Activated T-helper 9 cell treated with anti-CD3 and anti-CD28 coated beads, Interleukin-2, amount 50 U/mL, for 16 hours (primary cell): ENCODE data around the gene ESPL1.

Experiments
- DNase-seq: peaks from one replicate; pipeline ENCODE4 v3.0.0-alpha.2; 2020; ENCODE audit warnings: low read depth

The ESPL1 gene

GRCh38 chr12:53267999-53268629 lies at the start of gene ESPL1:
TSS of gene ESPL1 (plus strand) at chr12:53268299. CDS start at chr12:53268767, 468 bp downstream.
- DNase-seq: peak; percentile 72

- no peak for DNase-seq
Observed at GRCh38 chr12:53218551-53219291, 49.4 kb upstream of the ESPL1 start.

GRCh38 chr12:53219292-53219955 lies 48.7 kb upstream of the ESPL1 start:
- DNase-seq: peak; percentile 64

GRCh38 chr12:53219956-53220693 lies 48.0 kb upstream of the ESPL1 start:
- DNase-seq: peak; percentile 63

GRCh38 chr12:53220694-53221202 lies 47.4 kb upstream of the ESPL1 start:
- peak; percentile 74 for DNase-seq

GRCh38 chr12:53221203-53222080 lies 46.7 kb upstream of the ESPL1 start:
- peak; percentile 37 for DNase-seq

- DNase-seq: no peak
Observed at GRCh38 chr12:53222170-53222721, 45.9 kb upstream of the ESPL1 start.

GRCh38 chr12:53222806-53223261 lies 45.3 kb upstream of the ESPL1 start:
- no peak for DNase-seq

GRCh38 chr12:53223389-53224060 lies 44.6 kb upstream of the ESPL1 start:
- DNase-seq: no peak

- no peak for DNase-seq
Observed at GRCh38 chr12:53224061-53224896, 43.8 kb upstream of the ESPL1 start.

- no peak for DNase-seq
Observed at GRCh38 chr12:53224897-53225634, 43.0 kb upstream of the ESPL1 start.

GRCh38 chr12:53225635-53226424 lies 42.3 kb upstream of the ESPL1 start:
- DNase-seq: no peak

GRCh38 chr12:53226815-53227214 lies 41.3 kb upstream of the ESPL1 start:
- no peak for DNase-seq

GRCh38 chr12:53227341-53227740 lies 40.8 kb upstream of the ESPL1 start:
- DNase-seq: no peak

- no peak for DNase-seq
Observed at GRCh38 chr12:53227836-53228235, 40.3 kb upstream of the ESPL1 start.

GRCh38 chr12:53229454-53229853 lies 38.6 kb upstream of the ESPL1 start:
- no peak for DNase-seq

GRCh38 chr12:53230108-53230845 lies 37.8 kb upstream of the ESPL1 start:
- no peak for DNase-seq
